ENCODE measurements around the gene TEC. TPM values are rescaled to one million over a fixed set of nuclear protein-coding genes. Genes with fewer than 3 reads are reported as not detected.
A peak's percentile ranks its signal among the peaks of the same experiment; 100 is the strongest.

TEC gene
- total RNA-seq, 1 experiment from 2014 or later: 3.6 TPM

- DNase-seq (ENCODE audit: low read depth): no peak
- in situ Hi-C loops (cut with HindIII; ENCODE audit: low pct_unique_long_range_greater_than_20kb, low sequenced_read_pairs): no loop called here
Observed at GRCh38 chr4:48271626-48272025, 2.0 kb upstream of the TEC start.

- DNase-seq (ENCODE audit: low read depth): no peak
- in situ Hi-C loops (cut with HindIII; ENCODE audit: low pct_unique_long_range_greater_than_20kb, low sequenced_read_pairs): no loop called here
Observed at GRCh38 chr4:48270951-48271473, 1.4 kb upstream of the TEC start.

- in situ Hi-C loops (cut with HindIII; ENCODE audit: low pct_unique_long_range_greater_than_20kb, low sequenced_read_pairs): no loop called here
- no peak for DNase-seq (ENCODE audit: low read depth)
Observed at GRCh38 chr4:48270523-48270897, 872 bp upstream of the TEC start.

GRCh38 chr4:48269861-48270522, 354 bp upstream of the TEC start:
- in situ Hi-C loops (cut with HindIII; ENCODE audit: low pct_unique_long_range_greater_than_20kb, low sequenced_read_pairs): no loop called here
- peak; percentile 87 for DNase-seq (ENCODE audit: low read depth)

GRCh38 chr4:48267574-48267973, 2.1 kb downstream of the TEC start:
- no peak for DNase-seq (ENCODE audit: low read depth)
- in situ Hi-C loops (cut with HindIII; ENCODE audit: low pct_unique_long_range_greater_than_20kb, low sequenced_read_pairs): no loop called here

GRCh38 chr4:48266781-48267180, 2.9 kb downstream of the TEC start:
- in situ Hi-C loops (cut with HindIII; ENCODE audit: low pct_unique_long_range_greater_than_20kb, low sequenced_read_pairs): no loop called here
- DNase-seq (ENCODE audit: low read depth): no peak

GRCh38 chr4:48262926-48263325, 6.7 kb downstream of the TEC start:
- DNase-seq (ENCODE audit: low read depth): peak; percentile 51
- in situ Hi-C loops (cut with HindIII; ENCODE audit: low pct_unique_long_range_greater_than_20kb, low sequenced_read_pairs): no loop called here

- in situ Hi-C loops (cut with HindIII; ENCODE audit: low pct_unique_long_range_greater_than_20kb, low sequenced_read_pairs): no loop called here
- no peak for DNase-seq (ENCODE audit: low read depth)
Observed at GRCh38 chr4:48262484-48262883, 7.2 kb downstream of the TEC start.

- in situ Hi-C loops (cut with HindIII; ENCODE audit: low pct_unique_long_range_greater_than_20kb, low sequenced_read_pairs): no loop called here
- DNase-seq (ENCODE audit: low read depth): no peak
Observed at GRCh38 chr4:48261281-48261680, 8.4 kb downstream of the TEC start.

GRCh38 chr4:48259748-48260147, 9.9 kb downstream of the TEC start:
- in situ Hi-C loops (cut with HindIII; ENCODE audit: low pct_unique_long_range_greater_than_20kb, low sequenced_read_pairs): no loop called here
- DNase-seq (ENCODE audit: low read depth): no peak

GRCh38 chr4:48258845-48259397, 10.7 kb downstream of the TEC start:
- no peak for DNase-seq (ENCODE audit: low read depth)
- in situ Hi-C loops (cut with HindIII; ENCODE audit: low pct_unique_long_range_greater_than_20kb, low sequenced_read_pairs): no loop called here

GRCh38 chr4:48255959-48256342, 13.7 kb downstream of the TEC start:
- DNase-seq (ENCODE audit: low read depth): no peak
- in situ Hi-C loops (cut with HindIII; ENCODE audit: low pct_unique_long_range_greater_than_20kb, low sequenced_read_pairs): no loop called here

- in situ Hi-C loops (cut with HindIII; ENCODE audit: low pct_unique_long_range_greater_than_20kb, low sequenced_read_pairs): no loop called here
- no peak for DNase-seq (ENCODE audit: low read depth)
Observed at GRCh38 chr4:48255072-48255958, 14.3 kb downstream of the TEC start.

- DNase-seq (ENCODE audit: low read depth): no peak
Observed at GRCh38 chr4:48254381-48255071, 15.1 kb downstream of the TEC start.

GRCh38 chr4:48252313-48252712, 17.3 kb downstream of the TEC start:
- no peak for DNase-seq (ENCODE audit: low read depth)
- in situ Hi-C loops (cut with HindIII; ENCODE audit: low pct_unique_long_range_greater_than_20kb, low sequenced_read_pairs): no loop called here

More at GRCh38 chr4:48254381-48255071, 15.1 kb downstream of the TEC start:
- in situ Hi-C loops (cut with HindIII; ENCODE audit: low pct_unique_long_range_greater_than_20kb, low sequenced_read_pairs): no loop called here

GRCh38 chr4:48250980-48251379, 18.7 kb downstream of the TEC start:
- in situ Hi-C loops (cut with HindIII; ENCODE audit: low pct_unique_long_range_greater_than_20kb, low sequenced_read_pairs): no loop called here
- no peak for DNase-seq (ENCODE audit: low read depth)

GRCh38 chr4:48250343-48250742, 19.3 kb downstream of the TEC start:
- no peak for DNase-seq (ENCODE audit: low read depth)
- in situ Hi-C loops (cut with HindIII; ENCODE audit: low pct_unique_long_range_greater_than_20kb, low sequenced_read_pairs): no loop called here

- no peak for DNase-seq (ENCODE audit: low read depth)
- in situ Hi-C loops (cut with HindIII; ENCODE audit: low pct_unique_long_range_greater_than_20kb, low sequenced_read_pairs): no loop called here
Observed at GRCh38 chr4:48249378-48249777, 20.3 kb downstream of the TEC start.

- in situ Hi-C loops (cut with HindIII; ENCODE audit: low pct_unique_long_range_greater_than_20kb, low sequenced_read_pairs): no loop called here
Observed at GRCh38 chr4:48248559-48248953, 21.1 kb downstream of the TEC start.

More at GRCh38 chr4:48248559-48248953, 21.1 kb downstream of the TEC start:
- no peak for DNase-seq (ENCODE audit: low read depth)
